Measurements from ENCODE around the gene BMPER.

BMPER gene

GRCh38 chr7:34093276-34093675 is 187.9 kb downstream of the BMPER start:
- no peak for DNase-seq (ENCODE audit: low read depth)

- DNase-seq (ENCODE audit: low read depth), result no peak
These were observed 190.9 kb downstream of the BMPER start for GRCh38 chr7:34096198-34096651.

GRCh38 chr7:34096777-34097176 is 191.4 kb downstream of the BMPER start:
- no peak for DNase-seq (ENCODE audit: low read depth)

GRCh38 chr7:34100661-34101060 is 195.3 kb downstream of the BMPER start:
- DNase-seq (ENCODE audit: low read depth), result no peak

GRCh38 chr7:34104115-34104514 is 198.8 kb downstream of the BMPER start:
- DNase-seq (ENCODE audit: low read depth), result no peak

GRCh38 chr7:34104992-34105391 is 199.7 kb downstream of the BMPER start:
- no peak for DNase-seq (ENCODE audit: low read depth)

GRCh38 chr7:34107276-34107675 is 201.9 kb downstream of the BMPER start:
- DNase-seq (ENCODE audit: low read depth), result no peak

GRCh38 chr7:34108165-34108564 is 202.8 kb downstream of the BMPER start:
- no peak for DNase-seq (ENCODE audit: low read depth)

- no peak for DNase-seq (ENCODE audit: low read depth)
These were observed 204.8 kb downstream of the BMPER start for GRCh38 chr7:34109936-34110780.

- DNase-seq (ENCODE audit: low read depth), result no peak
These were observed 205.7 kb downstream of the BMPER start for GRCh38 chr7:34111031-34111430.

- no peak for DNase-seq (ENCODE audit: low read depth)
These were observed 210.2 kb downstream of the BMPER start for GRCh38 chr7:34115503-34115902.

- no peak for DNase-seq (ENCODE audit: low read depth)
These were observed 212.2 kb downstream of the BMPER start for GRCh38 chr7:34117573-34117972.

- no peak for DNase-seq (ENCODE audit: low read depth)
These were observed 216.0 kb downstream of the BMPER start for GRCh38 chr7:34121366-34121765.

GRCh38 chr7:34123316-34123715 is 218.0 kb downstream of the BMPER start:
- no peak for DNase-seq (ENCODE audit: low read depth)

GRCh38 chr7:34124765-34125164 is 219.4 kb downstream of the BMPER start:
- no peak for DNase-seq (ENCODE audit: low read depth)

- DNase-seq (ENCODE audit: low read depth), result no peak
These were observed 223.4 kb downstream of the BMPER start for GRCh38 chr7:34128762-34129161.

- no peak for DNase-seq (ENCODE audit: low read depth)
These were observed 225.4 kb downstream of the BMPER start for GRCh38 chr7:34130558-34131295.

GRCh38 chr7:34131371-34131770 is 226.0 kb downstream of the BMPER start:
- no peak for DNase-seq (ENCODE audit: low read depth)

- no peak for DNase-seq (ENCODE audit: low read depth)
These were observed 228.1 kb downstream of the BMPER start for GRCh38 chr7:34133356-34133982.

GRCh38 chr7:34133983-34134782 is 228.8 kb downstream of the BMPER start:
- no peak for DNase-seq (ENCODE audit: low read depth)

- no peak for DNase-seq (ENCODE audit: low read depth)
These were observed 230.6 kb downstream of the BMPER start for GRCh38 chr7:34135924-34136323.

GRCh38 chr7:34136698-34137097 is 231.4 kb downstream of the BMPER start:
- no peak for DNase-seq (ENCODE audit: low read depth)
